BE2C (cell line): ENCODE results near the gene DLL3.
A peak's percentile ranks its signal among the peaks of the same experiment; 100 is the strongest.

Experiments
- DNase-seq: peaks from one replicate; pipeline ENCODE4 v3.0.0-alpha.2; 2020
- H3K27me3 ChIP-seq: fragments of 250-450 bp; sonication (Bioruptor Pico); 2 replicates; pipeline ENCODE4 v1.5.1; 2020; ENCODE audit warnings: mild to moderate bottlenecking
- H3K36me3 ChIP-seq: fragments of 250-450 bp; sonication (Bioruptor Pico); 2 replicates; pipeline ENCODE4 v1.5.1; 2020; ENCODE audit warnings: mild to moderate bottlenecking
- H3K4me1 ChIP-seq: fragments of 250-450 bp; sonication (Bioruptor Pico); 2 replicates; pipeline ENCODE4 v1.5.1; 2020
- H3K4me3 ChIP-seq: 2 replicates; pipeline ENCODE4 v1.5.1; 2011; ENCODE audit warnings: low read depth, low read length
- H3K9me3 ChIP-seq: fragments of 250-450 bp; sonication (Bioruptor Pico); 2 replicates; pipeline ENCODE4 v1.5.1; 2020
- CTCF ChIP-seq: IDR thresholded peaks from 2 replicates; pipeline ENCODE4 v1.5.1; 2012; ENCODE audit warnings: mild to moderate bottlenecking, low read depth, low read length

DLL3 gene

GRCh38 chr19:39531834-39532232 is 33.1 kb downstream of the DLL3 start:
- no peaks in the 10 kb centered on the region for H3K36me3 ChIP-seq
- no peaks in the 10 kb centered on the region for H3K9me3 ChIP-seq
- DNase-seq: no peak
- no peaks in the 10 kb centered on the region for H3K4me1 ChIP-seq
- TF ChIP-seq CTCF: no peak
- H3K27me3 ChIP-seq: no peaks in the 10 kb centered on the region
- peak overlapping the region; percentile 83 for H3K4me3 ChIP-seq

GRCh38 chr19:39532233-39533002 is 33.7 kb downstream of the DLL3 start, which contains the start of gene EID2B:
Gene EID2B (minus strand): TSS chr19:39532852. CDS start chr19:39532802, 50 bp downstream.
- TF ChIP-seq CTCF: peak; percentile 98
- Histone ChIP-seq H3K4me3 (peak within 1 kb of the TSS; percentile 83), H3K4me1 (no peaks in the 10 kb centered on the region), H3K27me3 (no peaks in the 10 kb centered on the region), H3K36me3 (no peaks in the 10 kb centered on the region), H3K9me3 (no peaks in the 10 kb centered on the region)
- DNase-seq: peak; percentile 96

- no peak for TF ChIP-seq CTCF
- H3K36me3 ChIP-seq: no peaks in the 10 kb centered on the region
- no peaks in the 10 kb centered on the region for H3K9me3 ChIP-seq
- DNase-seq: no peak
- no peaks in the 10 kb centered on the region for H3K27me3 ChIP-seq
- no peak overlapping the region; the same call in 1 of the 2 replicates for H3K4me3 ChIP-seq
- no peaks in the 10 kb centered on the region for H3K4me1 ChIP-seq
Observed at GRCh38 chr19:39533003-39533512, 34.3 kb downstream of the DLL3 start.

- H3K36me3 ChIP-seq: no peaks in the 10 kb centered on the region
- no peak for TF ChIP-seq CTCF
- DNase-seq: no peak
- H3K4me1 ChIP-seq: no peaks in the 10 kb centered on the region
- no peaks in the 10 kb centered on the region for H3K9me3 ChIP-seq
- H3K4me3 ChIP-seq: no peak overlapping the region
- H3K27me3 ChIP-seq: no peaks in the 10 kb centered on the region
Observed at GRCh38 chr19:39533791-39534190, 35.0 kb downstream of the DLL3 start.

GRCh38 chr19:39539165-39539517 is 40.4 kb downstream of the DLL3 start:
- H3K4me1 ChIP-seq: no peaks in the 10 kb centered on the region
- no peaks in the 10 kb centered on the region for H3K36me3 ChIP-seq
- H3K4me3 ChIP-seq: peak overlapping the region; percentile 68
- H3K27me3 ChIP-seq: no peaks in the 10 kb centered on the region
- H3K9me3 ChIP-seq: no peaks in the 10 kb centered on the region
- DNase-seq: no peak
- no peak for TF ChIP-seq CTCF
